ENCODE data around the gene LOC128125822.

Gene LOC128125822

GRCh38 chr6:63580704-63580961 is 8.4 kb downstream of the LOC128125822 start:
- Histone ChIP-seq H3K4me1 (ENCODE audit: insufficient read depth) (no peaks in the 10 kb centered on the region; the same call in 1 of the 2 replicates), H4K20me1 (replicated peaks; ENCODE audit: insufficient read depth) (peaks cover 21% of the 10 kb centered on the region), H3K79me2 (replicated peaks; ENCODE audit: insufficient read depth) (peaks cover 28% of the 10 kb centered on the region), H3K9me2 (ENCODE audit: insufficient read depth) (no peaks in the 10 kb centered on the region), H3K4me3 (no peak overlapping the region), H3K27ac (ENCODE audit: low read depth) (no peak overlapping the region), H2AFZ (no peak overlapping the region), H3K4me2 (no peak overlapping the region), H3K36me3 (ENCODE audit: insufficient read depth) (peaks cover 57% of the 10 kb centered on the region), H3F3A (replicated peaks; ENCODE audit: low read depth) (no peaks in the 10 kb centered on the region), H3K27me3 (ENCODE audit: insufficient read depth) (no peaks in the 10 kb centered on the region)
- peaks cover 3% of the 10 kb centered on the region; the same call in 2 of the 3 replicates for H3K4me1 Mint-ChIP-seq
- DNase-seq (ENCODE audit: low spot score) (no peak), ATAC-seq (no peak)
- no peaks in the 10 kb centered on the region for H3K9me3 Mint-ChIP-seq
- no peak overlapping the region for H3K27ac Mint-ChIP-seq
- H3K36me3 Mint-ChIP-seq (ENCODE audit: low read depth), result peaks cover 56% of the 10 kb centered on the region
- no peak overlapping the region for H3K4me3 Mint-ChIP-seq
- TF ChIP-seq JUNB (IDR thresholded peaks at IDR 0.05; ENCODE audit: unreplicated experiment) (no peak), POLR2AphosphoS5 (IDR thresholded peaks at IDR 0.05; ENCODE audit: low read depth) (no peak), ZNF331 (CRISPR knock-in tag; IDR thresholded peaks at IDR 0.05; ENCODE audit: low read depth) (no peak), EZH2phosphoT487 (IDR thresholded peaks at IDR 0.05; ENCODE audit: unreplicated experiment) (no peak), EZH2 (IDR thresholded peaks at IDR 0.05; ENCODE audit: low read depth, unreplicated experiment) (no peak), CTCF (conservative IDR thresholded peaks at IDR 0.05; ENCODE audit: low read depth in 2 of 2) (no peak), NANOG (IDR thresholded peaks at IDR 0.05; ENCODE audit: borderline replicate concordance) (no peak), ZNF114 (CRISPR knock-in tag; IDR thresholded peaks at IDR 0.05) (no peak), ZNF462 (CRISPR knock-in tag; IDR thresholded peaks at IDR 0.05) (no peak), STAT1 (IDR thresholded peaks at IDR 0.05; ENCODE audit: unreplicated experiment) (no peak), ETS1 (IDR thresholded peaks at IDR 0.05) (no peak), REST (IDR thresholded peaks at IDR 0.05; ENCODE audit: unreplicated experiment) (no peak)
- peaks cover 4% of the 10 kb centered on the region for H3K27me3 Mint-ChIP-seq (ENCODE audit: insufficient read depth, low read depth, poor library complexity)

Measured in GM23338 (cell line).